Keratinocyte (primary cell): ENCODE measurements around the gene OR8B12. TPM values are rescaled to one million over a fixed set of nuclear protein-coding genes. Genes with fewer than 3 reads are reported as not detected.

Source experiments
- DNase-seq: peaks from one replicate; pipeline ENCODE4 v3.0.0-alpha.2; 2011; ENCODE audit warnings: low read depth, missing footprints, low spot score
- FAIRE-seq: peaks from 2 replicates; lab custom pipeline; 2011; peaks lifted over from hg19 to GRCh38; lab: Jason Lieb, UNC
- H2AFZ ChIP-seq: 2 replicates; pipeline ENCODE4 v1.6.0; 2012; ENCODE audit warnings: low read length, control low read depth, inconsistent platforms; ENCODE audit not compliant: control insufficient read depth
- H3K27ac ChIP-seq: 2 replicates; pipeline ENCODE4 v1.5.1; 2011; ENCODE audit warnings: low read length; ENCODE audit not compliant: control insufficient read depth, insufficient read depth
- H3K27me3 ChIP-seq: 3 replicates; pipeline ENCODE4 v1.6.0; 2011; ENCODE audit warnings: low read length; ENCODE audit not compliant: control insufficient read depth, insufficient read depth; ENCODE audit errors: extremely low read depth
- H3K36me3 ChIP-seq, 2 experiments: 2 replicates in 1 of 2; 3 replicates in 1 of 2; pipeline ENCODE4 v1.5.1; 2011; ENCODE audit warnings: low read length in 2 of 2, mild to moderate bottlenecking in 1 of 2; ENCODE audit not compliant: control insufficient read depth in 2 of 2, insufficient read depth in 2 of 2; ENCODE audit errors: extremely low read depth in 1 of 2
- H3K4me1 ChIP-seq: 3 replicates; pipeline ENCODE4 v1.5.1; 2011; ENCODE audit warnings: low read length; ENCODE audit not compliant: control insufficient read depth, insufficient read depth; ENCODE audit errors: extremely low read depth
- H3K4me2 ChIP-seq: 3 replicates; pipeline ENCODE4 v1.6.0; 2011; ENCODE audit warnings: low read depth, low read length; ENCODE audit not compliant: control insufficient read depth, insufficient read depth; ENCODE audit errors: extremely low read depth
- H3K4me3 ChIP-seq, 3 experiments: fragments of 200-600 bp in 1 of 3; sonication (generic) in 1 of 3; 2 replicates in 2 of 3; 3 replicates in 1 of 3; pipeline ENCODE4 v1.5.1; 2011 to 2016; ENCODE audit warnings: low read length in 3 of 3, mild to moderate bottlenecking in 3 of 3, control low read depth in 2 of 3, inconsistent platforms in 1 of 3, low read depth in 1 of 3, mixed read lengths in 1 of 3, mixed run types in 1 of 3, moderate library complexity in 1 of 3; ENCODE audit not compliant: control insufficient read depth in 2 of 3, insufficient read depth in 2 of 3; ENCODE audit errors: extremely low read depth in 1 of 3
- H3K79me2 ChIP-seq: 2 replicates; pipeline ENCODE4 v1.6.0; 2012; ENCODE audit warnings: low read length; ENCODE audit not compliant: control insufficient read depth, insufficient read depth
- H3K9ac ChIP-seq: 3 replicates; pipeline ENCODE4 v1.6.0; 2011; ENCODE audit warnings: low read length; ENCODE audit not compliant: control insufficient read depth, insufficient read depth; ENCODE audit errors: extremely low read depth
- H3K9me1 ChIP-seq: 3 replicates; pipeline ENCODE4 v1.6.0; 2011; ENCODE audit warnings: low read length; ENCODE audit not compliant: control insufficient read depth, insufficient read depth; ENCODE audit errors: extremely low read depth
- H3K9me3 ChIP-seq: 2 replicates; pipeline ENCODE4 v1.5.1; 2012; ENCODE audit warnings: low read depth, low read length; ENCODE audit not compliant: control insufficient read depth
- H4K20me1 ChIP-seq: 3 replicates; pipeline ENCODE4 v1.6.0; 2011; ENCODE audit warnings: low read length; ENCODE audit not compliant: control insufficient read depth, insufficient read depth; ENCODE audit errors: extremely low read depth
- CTCF ChIP-seq, 3 experiments: IDR thresholded peaks in 1 of 3; conservative IDR thresholded peaks in 1 of 3; optimal IDR thresholded peaks in 1 of 3; 2 replicates in 2 of 3; 3 replicates in 1 of 3; pipeline versions ENCODE3 to v1.5.1; 2011; ENCODE audit warnings: low read length in 3 of 3, mild to moderate bottlenecking in 3 of 3, moderate library complexity in 2 of 3, control low read depth in 1 of 3, inconsistent platforms in 1 of 3; ENCODE audit not compliant: insufficient read depth in 2 of 3; ENCODE audit errors: extremely low read depth in 1 of 3
- EZH2 ChIP-seq: IDR thresholded peaks from one replicate; pipeline ENCODE4 v1.6.1; 2012; ENCODE audit warnings: inconsistent platforms, mild to moderate bottlenecking, low read length, moderate library complexity
- dilution Hi-C: fragments of 300-500 bp; cut with MboI; formaldehyde crosslinking; loops from one replicate; pipeline ENCODE4 v1.7.0; 2020; ENCODE audit warnings: low sequenced_read_pairs; ENCODE audit not compliant: extremely low pct_ligation_motif_present
- polyA plus RNA-seq, 5 experiments: library from polyadenylated mRNA; depleted of rRNA in 3 of 5; stranded (reverse) in 3 of 5; stranded (forward) in 1 of 5; unstranded in 1 of 5; fragments of >200 nt; gene quantifications; 1 replicate in 1 of 5; 2 replicates in 3 of 5; 3 replicates in 1 of 5; pipeline versions ENCODE4 v1.2.1 to v1.2.3, GENCODE V29; 2011 to 2012; ENCODE audit warnings: missing spikeins in 2 of 5, low read depth in 1 of 5, low replicate concordance in 1 of 5

The OR8B12 gene
- polyA plus RNA-seq, 1 donor (not counting 4 experiments of a cell fraction or from before 2014, with no cell fraction given): not detected

GRCh38 chr11:124584681-124585372 lies 41.4 kb upstream of the OR8B12 start:
- Histone ChIP-seq H3K4me3 (no peak overlapping the region), H3K27me3 (no peaks in the 10 kb centered on the region), H3K4me2 (no peak overlapping the region), H4K20me1 (no peaks in the 10 kb centered on the region), H3K4me1 (no peaks in the 10 kb centered on the region), H3K9me3 (no peaks in the 10 kb centered on the region), H2AFZ (no peak overlapping the region), H3K36me3 (no peaks in the 10 kb centered on the region), H3K9me1 (no peaks in the 10 kb centered on the region), H3K79me2 (no peaks in the 10 kb centered on the region), H3K27ac (no peak overlapping the region), H3K9ac (no peak overlapping the region)
- FAIRE-seq (no peak), DNase-seq (no peak)
- dilution Hi-C loops: no loop called here
- TF ChIP-seq EZH2 (no peak), CTCF (optimal IDR thresholded peaks at IDR 0.05 in 1 of 3, IDR thresholded peaks at IDR 0.05 in 1 of 3, conservative IDR thresholded peaks at IDR 0.05 in 1 of 3; ENCODE audit: extremely low read depth in 1 of 3, insufficient read depth in 2 of 3, low read length in 3 of 3) (no peak)

GRCh38 chr11:124583781-124584180 lies 40.3 kb upstream of the OR8B12 start:
- Histone ChIP-seq H3K4me3 (no peak overlapping the region), H3K27ac (no peak overlapping the region), H3K9me3 (no peaks in the 10 kb centered on the region), H3K4me1 (no peaks in the 10 kb centered on the region), H3K9me1 (no peaks in the 10 kb centered on the region), H3K9ac (no peak overlapping the region), H3K36me3 (no peaks in the 10 kb centered on the region), H3K27me3 (no peaks in the 10 kb centered on the region), H2AFZ (no peak overlapping the region), H3K79me2 (no peaks in the 10 kb centered on the region), H4K20me1 (no peaks in the 10 kb centered on the region), H3K4me2 (no peak overlapping the region)
- TF ChIP-seq CTCF (optimal IDR thresholded peaks at IDR 0.05 in 1 of 3, IDR thresholded peaks at IDR 0.05 in 1 of 3, conservative IDR thresholded peaks at IDR 0.05 in 1 of 3; ENCODE audit: extremely low read depth in 1 of 3, insufficient read depth in 2 of 3, low read length in 3 of 3): no peak
- no peak for TF ChIP-seq EZH2
- DNase-seq (no peak), FAIRE-seq (no peak)
- dilution Hi-C loops: no loop called here
